Measurements from ENCODE around the gene FAM3C.
"Not testable (repeated sequence)": the region's sequence is repeated elsewhere in the genome, so short reads cannot be mapped to it uniquely, and the experiment has no call there.

The FAM3C gene

DNA sequence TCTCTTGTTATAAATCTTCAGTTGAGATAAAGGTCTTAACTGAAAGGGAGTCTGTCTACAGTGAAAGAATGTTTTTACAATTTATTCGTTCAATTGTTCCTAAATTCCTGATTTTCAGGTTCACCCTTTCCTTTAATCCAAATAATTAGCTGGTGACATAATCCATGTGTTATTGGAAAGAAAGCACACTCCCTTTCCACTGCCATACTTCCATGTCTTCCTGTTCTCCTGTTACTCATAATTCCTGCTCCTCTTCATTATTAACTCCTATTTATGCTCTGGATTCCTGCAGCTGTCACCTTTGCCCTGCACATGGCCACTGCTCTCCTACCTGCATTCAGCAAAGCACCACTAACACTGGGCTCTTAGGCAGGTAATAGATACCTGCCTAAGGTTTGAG is 40.0 kb upstream of the FAM3C start:
- no peaks in the 10 kb centered on the region for H3K9me3 ChIP-seq (ENCODE audit: insufficient read depth, low read length)
- no peak overlapping the region for H3K4me3 ChIP-seq (ENCODE audit: insufficient read length, low read depth)
- no peaks in the 10 kb centered on the region for H3K36me3 ChIP-seq (ENCODE audit: insufficient read depth, insufficient read length, low read length)
- DNase-seq (ENCODE audit: low read depth, low spot score), result no peak
- H3K27me3 ChIP-seq (ENCODE audit: insufficient read depth, insufficient read length), result no peaks in the 10 kb centered on the region
- H3K9ac ChIP-seq (ENCODE audit: insufficient read length, low read depth), result no peak overlapping the region
- TF ChIP-seq ZNF274 (IDR thresholded peaks at IDR 0.05; ENCODE audit: low read depth, low read length) (no peak), YY1 (IDR thresholded peaks at IDR 0.05; ENCODE audit: insufficient read depth, insufficient read length) (no peak), SUZ12 (IDR thresholded peaks at IDR 0.05; ENCODE audit: extremely low read depth, insufficient read depth, insufficient read length) (no peak)
- H3K4me1 ChIP-seq (ENCODE audit: insufficient read depth, insufficient read length), result peaks cover 1% of the 10 kb centered on the region

DNA sequence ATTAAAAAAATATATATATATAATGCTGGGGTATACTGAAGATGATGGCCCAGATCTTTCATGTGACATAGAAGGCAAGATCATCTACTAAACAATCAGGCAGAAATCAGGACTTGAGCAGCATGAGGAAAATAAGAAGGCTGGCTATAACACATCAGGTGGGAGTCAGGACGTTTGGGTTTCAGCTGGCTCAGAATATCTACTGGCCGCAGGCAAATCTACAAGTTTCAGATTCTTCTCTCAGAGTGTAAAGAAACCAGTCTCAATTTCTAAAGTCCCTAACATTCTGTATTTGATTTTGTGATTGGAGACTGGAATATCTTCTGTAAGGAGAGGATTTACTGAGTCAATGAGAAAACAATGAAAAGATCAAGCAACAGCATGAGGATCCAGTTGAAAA is 37.7 kb upstream of the FAM3C start:
- H3K4me1 ChIP-seq (ENCODE audit: insufficient read depth, insufficient read length), result peaks cover 1% of the 10 kb centered on the region
- H3K9ac ChIP-seq (ENCODE audit: insufficient read length, low read depth), result no peak overlapping the region
- no peak for DNase-seq (ENCODE audit: low read depth, low spot score)
- no peaks in the 10 kb centered on the region for H3K27me3 ChIP-seq (ENCODE audit: insufficient read depth, insufficient read length)
- H3K4me3 ChIP-seq (ENCODE audit: insufficient read length, low read depth), result no peak overlapping the region
- no peaks in the 10 kb centered on the region for H3K9me3 ChIP-seq (ENCODE audit: insufficient read depth, low read length)
- no peaks in the 10 kb centered on the region for H3K36me3 ChIP-seq (ENCODE audit: insufficient read depth, insufficient read length, low read length)
- no peak for TF ChIP-seq YY1 (IDR thresholded peaks at IDR 0.05; ENCODE audit: insufficient read depth, insufficient read length)
- TF ChIP-seq SUZ12 (IDR thresholded peaks at IDR 0.05; ENCODE audit: extremely low read depth, insufficient read depth, insufficient read length), result no peak
- TF ChIP-seq ZNF274 (IDR thresholded peaks at IDR 0.05; ENCODE audit: low read depth, low read length), result no peak

DNA sequence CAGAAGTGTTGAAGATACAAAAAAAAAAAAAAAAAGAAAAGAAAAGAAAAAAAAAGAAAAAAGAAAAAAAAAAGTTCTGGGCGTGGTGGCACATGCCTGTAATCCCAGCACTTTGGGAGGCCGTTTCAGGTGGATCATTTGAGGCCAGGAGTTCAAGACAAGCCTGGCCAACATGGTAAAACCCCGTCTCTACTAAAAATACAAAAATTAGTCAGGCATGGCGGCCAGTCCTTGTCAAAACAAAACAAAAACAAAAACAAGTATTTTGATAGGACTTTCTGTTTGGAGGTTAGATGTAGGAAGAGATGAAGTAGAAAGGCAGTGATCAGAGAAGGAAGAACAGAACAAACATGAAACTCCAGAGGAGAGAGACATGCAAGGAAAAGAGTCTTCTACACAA is 36.4 kb upstream of the FAM3C start:
- not testable (repeated sequence) for H3K4me1 ChIP-seq (ENCODE audit: insufficient read depth, insufficient read length); DNase-seq (ENCODE audit: low read depth, low spot score)

GRCh38 chr7:121431996-121432395 is 35.9 kb upstream of the FAM3C start:
- TF ChIP-seq ZNF274 (IDR thresholded peaks at IDR 0.05; ENCODE audit: low read depth, low read length) (no peak), SUZ12 (IDR thresholded peaks at IDR 0.05; ENCODE audit: extremely low read depth, insufficient read depth, insufficient read length) (no peak), YY1 (IDR thresholded peaks at IDR 0.05; ENCODE audit: insufficient read depth, insufficient read length) (no peak)
- no peak overlapping the region for H3K9ac ChIP-seq (ENCODE audit: insufficient read length, low read depth)
- no peak overlapping the region for H3K4me3 ChIP-seq (ENCODE audit: insufficient read length, low read depth)
- no peak for DNase-seq (ENCODE audit: low read depth, low spot score)
- H3K36me3 ChIP-seq (ENCODE audit: insufficient read depth, insufficient read length, low read length), result no peaks in the 10 kb centered on the region
- no peaks in the 10 kb centered on the region for H3K9me3 ChIP-seq (ENCODE audit: insufficient read depth, low read length)
- no peaks in the 10 kb centered on the region for H3K4me1 ChIP-seq (ENCODE audit: insufficient read depth, insufficient read length)
- H3K27me3 ChIP-seq (ENCODE audit: insufficient read depth, insufficient read length), result no peaks in the 10 kb centered on the region

More for the DNA sequence above, 36.4 kb upstream of the FAM3C start:
- not testable (repeated sequence) for H3K36me3 ChIP-seq (ENCODE audit: insufficient read depth, insufficient read length, low read length); H3K9me3 ChIP-seq (ENCODE audit: insufficient read depth, low read length); H3K27me3 ChIP-seq (ENCODE audit: insufficient read depth, insufficient read length); H3K9ac ChIP-seq (ENCODE audit: insufficient read length, low read depth); H3K4me3 ChIP-seq (ENCODE audit: insufficient read length, low read depth)

DNA sequence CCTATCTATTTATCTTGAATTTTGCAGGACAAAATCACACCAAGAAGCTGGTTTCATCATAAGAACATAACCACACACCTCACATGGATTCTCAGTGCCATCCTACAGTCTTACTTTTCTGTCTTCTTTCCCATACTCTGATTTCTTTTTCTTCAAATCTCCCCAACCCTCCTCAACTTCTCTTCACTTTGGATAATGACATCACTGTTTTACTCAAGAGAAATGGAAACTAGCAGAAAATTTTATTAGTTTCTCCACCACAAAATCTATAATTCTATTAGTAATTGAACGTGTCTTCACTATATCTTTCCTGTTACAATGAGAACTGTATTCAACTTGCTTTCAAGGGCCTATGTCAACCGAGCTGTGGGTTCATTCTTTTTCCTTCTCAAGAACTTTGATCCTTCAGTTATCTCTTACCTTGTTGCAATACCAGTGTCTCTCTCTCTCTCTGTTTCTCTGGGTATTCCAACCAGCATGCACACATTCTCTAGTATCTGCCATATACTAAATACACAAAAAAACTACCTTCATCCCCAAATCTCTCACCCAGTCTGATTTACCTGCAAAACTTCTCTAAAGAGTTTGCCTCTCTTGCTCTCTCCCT is 35.4 kb upstream of the FAM3C start:
- H3K9ac ChIP-seq (ENCODE audit: insufficient read length, low read depth), result no peak overlapping the region
- H3K4me3 ChIP-seq (ENCODE audit: insufficient read length, low read depth), result no peak overlapping the region
- H3K27me3 ChIP-seq (ENCODE audit: insufficient read depth, insufficient read length), result no peaks in the 10 kb centered on the region
- H3K36me3 ChIP-seq (ENCODE audit: insufficient read depth, insufficient read length, low read length), result no peaks in the 10 kb centered on the region
- no peaks in the 10 kb centered on the region for H3K9me3 ChIP-seq (ENCODE audit: insufficient read depth, low read length)
- no peak for DNase-seq (ENCODE audit: low read depth, low spot score)
- TF ChIP-seq SUZ12 (IDR thresholded peaks at IDR 0.05; ENCODE audit: extremely low read depth, insufficient read depth, insufficient read length) (no peak), ZNF274 (IDR thresholded peaks at IDR 0.05; ENCODE audit: low read depth, low read length) (no peak), YY1 (IDR thresholded peaks at IDR 0.05; ENCODE audit: insufficient read depth, insufficient read length) (no peak)
- no peaks in the 10 kb centered on the region for H3K4me1 ChIP-seq (ENCODE audit: insufficient read depth, insufficient read length)

DNA sequence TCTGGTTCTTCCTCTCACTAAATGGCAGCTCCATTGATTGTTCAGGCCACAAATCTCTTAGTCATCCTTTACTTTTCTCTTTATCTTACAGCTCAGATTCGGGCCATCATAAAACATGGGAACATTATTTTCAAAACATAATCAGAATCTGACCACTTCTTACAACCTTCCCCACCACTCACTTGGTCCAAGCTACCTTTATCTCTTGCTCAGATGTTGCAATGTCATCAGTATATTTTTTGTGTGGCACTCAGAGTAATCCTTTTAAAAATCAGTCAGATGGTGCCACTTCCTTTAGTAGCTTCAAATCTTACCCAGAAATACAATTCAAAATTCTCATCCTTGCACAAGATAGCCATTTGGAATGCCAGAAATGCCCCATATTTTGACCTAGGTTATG is 34.5 kb upstream of the FAM3C start:
- TF ChIP-seq YY1 (IDR thresholded peaks at IDR 0.05; ENCODE audit: insufficient read depth, insufficient read length) (no peak), SUZ12 (IDR thresholded peaks at IDR 0.05; ENCODE audit: extremely low read depth, insufficient read depth, insufficient read length) (no peak), ZNF274 (IDR thresholded peaks at IDR 0.05; ENCODE audit: low read depth, low read length) (no peak)
- no peaks in the 10 kb centered on the region for H3K9me3 ChIP-seq (ENCODE audit: insufficient read depth, low read length)
- H3K27me3 ChIP-seq (ENCODE audit: insufficient read depth, insufficient read length), result no peaks in the 10 kb centered on the region
- H3K4me1 ChIP-seq (ENCODE audit: insufficient read depth, insufficient read length), result no peaks in the 10 kb centered on the region
- no peak overlapping the region for H3K4me3 ChIP-seq (ENCODE audit: insufficient read length, low read depth)
- H3K9ac ChIP-seq (ENCODE audit: insufficient read length, low read depth), result no peak overlapping the region
- H3K36me3 ChIP-seq (ENCODE audit: insufficient read depth, insufficient read length, low read length), result no peaks in the 10 kb centered on the region
- DNase-seq (ENCODE audit: low read depth, low spot score), result no peak

GRCh38 chr7:121429798-121430197 is 33.7 kb upstream of the FAM3C start:
- TF ChIP-seq YY1 (IDR thresholded peaks at IDR 0.05; ENCODE audit: insufficient read depth, insufficient read length) (no peak), SUZ12 (IDR thresholded peaks at IDR 0.05; ENCODE audit: extremely low read depth, insufficient read depth, insufficient read length) (no peak), ZNF274 (IDR thresholded peaks at IDR 0.05; ENCODE audit: low read depth, low read length) (no peak)
- H3K4me3 ChIP-seq (ENCODE audit: insufficient read length, low read depth), result no peak overlapping the region
- no peak for DNase-seq (ENCODE audit: low read depth, low spot score)
- H3K9ac ChIP-seq (ENCODE audit: insufficient read length, low read depth), result no peak overlapping the region
- no peaks in the 10 kb centered on the region for H3K36me3 ChIP-seq (ENCODE audit: insufficient read depth, insufficient read length, low read length)
- no peaks in the 10 kb centered on the region for H3K27me3 ChIP-seq (ENCODE audit: insufficient read depth, insufficient read length)
- H3K4me1 ChIP-seq (ENCODE audit: insufficient read depth, insufficient read length), result no peaks in the 10 kb centered on the region
- H3K9me3 ChIP-seq (ENCODE audit: insufficient read depth, low read length), result no peaks in the 10 kb centered on the region
